Testis (tissue), 2 donors: Measurements from ENCODE around the gene ICAM2.

Experiments used
- CTCF ChIP-seq, 3 experiments: fragments of 450-650 bp in 2 of 3; fragments of 200-600 bp in 1 of 3; sonication (generic) in 1 of 3; IDR thresholded peaks; one replicate each; pipeline ENCODE4 v1.5.1; 2016 to 2019; ENCODE audit warnings: antibody characterized with exemption in 3 of 3, mild to moderate bottlenecking in 2 of 3, moderate library complexity in 1 of 3
- POLR2A ChIP-seq: fragments of 450-650 bp; IDR thresholded peaks from one replicate; pipeline ENCODE4 v1.6.1; 2017; ENCODE audit warnings: antibody characterized with exemption, mild to moderate bottlenecking, moderate library complexity

- TF ChIP-seq CTCF (IDR thresholded peaks at IDR 0.05) (no peak), POLR2A (no peak)
Observed at GRCh38 chr17:64005734-64006167, 14.7 kb downstream of the ICAM2 start.
